ENCODE results near the gene CCDC9.

The CCDC9 gene

DNA sequence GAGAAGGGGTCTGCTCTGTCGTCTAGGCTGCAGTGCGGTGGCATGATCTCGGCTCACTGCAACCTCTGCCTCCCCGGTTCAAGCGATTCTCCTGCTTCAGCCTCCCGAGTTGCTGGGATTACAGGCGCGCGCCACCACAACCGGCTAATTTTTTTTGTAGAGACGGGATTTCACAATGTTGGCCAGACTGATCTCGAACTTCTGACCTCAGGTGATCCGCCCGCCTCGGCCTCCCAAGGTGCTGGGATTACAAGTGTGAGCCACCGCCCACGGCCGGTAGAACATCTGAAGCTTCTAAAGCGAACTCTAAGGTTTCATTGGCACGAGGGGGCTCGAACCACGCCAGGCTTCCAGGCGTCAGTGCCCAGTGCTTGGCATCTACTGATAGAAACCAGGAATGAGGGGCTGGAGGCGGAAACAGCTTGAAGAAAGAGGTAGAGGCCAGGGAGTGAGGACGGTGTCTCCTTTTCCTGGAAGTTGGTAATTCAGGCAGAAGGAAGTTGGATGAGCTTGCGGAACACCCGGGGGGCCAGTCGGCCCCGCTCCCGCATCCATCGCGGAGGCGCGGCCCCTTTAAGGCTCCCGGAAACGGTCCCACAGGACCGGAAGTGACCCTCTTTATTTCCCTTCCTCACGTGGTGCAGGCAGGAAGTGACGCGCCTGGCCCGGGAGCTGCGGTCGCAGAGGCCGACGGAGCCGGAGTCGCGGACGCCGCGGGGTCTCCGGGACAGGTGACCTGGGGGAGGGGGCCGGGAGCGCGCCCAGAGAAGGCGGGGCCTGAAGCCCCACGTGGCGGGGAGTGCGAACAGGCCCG lies at the start of gene CCDC9:
Gene CCDC9, plus strand, starts transcription at position 647 of the 814 bp plus-strand sequence. CDS start 1,876 bp downstream, outside the sequence.
- DNase-seq (ENCODE audit: insufficient read length, low spot score), result peak; percentile 94
- no peak for FAIRE-seq

- DNase-seq (ENCODE audit: insufficient read length, low spot score), result no peak
- FAIRE-seq, result no peak
Observed at GRCh38 chr19:47209319-47210179, 46.8 kb upstream of the CCDC9 start.

- FAIRE-seq (no peak), DNase-seq (ENCODE audit: insufficient read length, low spot score) (no peak)
Observed at GRCh38 chr19:47210180-47210490, 46.2 kb upstream of the CCDC9 start.

DNA sequence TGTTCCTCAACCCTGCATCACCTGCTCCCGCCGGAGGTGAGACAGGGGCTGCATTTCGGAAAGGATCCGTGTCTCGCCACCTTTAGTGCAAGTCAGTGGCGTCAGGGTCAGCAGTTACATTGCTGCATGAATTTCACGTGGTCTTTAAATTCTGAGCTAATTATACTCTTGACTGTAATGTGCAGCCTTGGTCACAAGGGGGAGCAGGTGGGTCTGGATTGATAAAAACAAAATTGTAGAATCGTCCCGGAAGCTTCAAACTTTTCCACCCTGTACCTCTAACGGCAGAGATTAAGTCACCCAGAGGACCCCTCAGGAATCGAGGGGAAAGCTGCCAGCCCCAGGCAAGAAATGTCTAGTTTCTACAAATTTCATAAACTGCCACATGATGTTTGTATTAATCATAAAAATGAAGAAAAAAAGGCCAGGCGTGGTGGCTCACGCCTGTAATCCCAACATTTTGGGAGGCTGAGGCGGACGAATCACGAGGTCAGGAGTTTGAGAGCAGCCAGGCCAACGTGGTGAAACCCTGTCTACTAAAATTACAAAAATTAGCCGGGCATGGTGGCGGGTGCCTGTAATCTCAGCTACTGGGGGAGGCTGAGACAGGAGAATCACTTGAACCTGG lies 45.5 kb upstream of the CCDC9 start:
- FAIRE-seq (peak; percentile 28), DNase-seq (ENCODE audit: insufficient read length, low spot score) (peak; percentile 68)

- no peak for FAIRE-seq
Observed at GRCh38 chr19:47215581-47215980, 40.7 kb upstream of the CCDC9 start.

GRCh38 chr19:47221080-47221841 lies 35.1 kb upstream of the CCDC9 start:
- FAIRE-seq, result no peak

More at GRCh38 chr19:47215581-47215980, 40.7 kb upstream of the CCDC9 start:
- DNase-seq (ENCODE audit: insufficient read length, low spot score), result no peak

GRCh38 chr19:47221890-47222289 lies 34.4 kb upstream of the CCDC9 start:
- DNase-seq (ENCODE audit: insufficient read length, low spot score) (no peak), FAIRE-seq (no peak)

More at GRCh38 chr19:47221080-47221841, 35.1 kb upstream of the CCDC9 start:
- no peak for DNase-seq (ENCODE audit: insufficient read length, low spot score)

GRCh38 chr19:47225746-47226425 lies 30.4 kb upstream of the CCDC9 start:
- FAIRE-seq, result peak; percentile 64
- DNase-seq (ENCODE audit: insufficient read length, low spot score), result peak; percentile 83

DNA sequence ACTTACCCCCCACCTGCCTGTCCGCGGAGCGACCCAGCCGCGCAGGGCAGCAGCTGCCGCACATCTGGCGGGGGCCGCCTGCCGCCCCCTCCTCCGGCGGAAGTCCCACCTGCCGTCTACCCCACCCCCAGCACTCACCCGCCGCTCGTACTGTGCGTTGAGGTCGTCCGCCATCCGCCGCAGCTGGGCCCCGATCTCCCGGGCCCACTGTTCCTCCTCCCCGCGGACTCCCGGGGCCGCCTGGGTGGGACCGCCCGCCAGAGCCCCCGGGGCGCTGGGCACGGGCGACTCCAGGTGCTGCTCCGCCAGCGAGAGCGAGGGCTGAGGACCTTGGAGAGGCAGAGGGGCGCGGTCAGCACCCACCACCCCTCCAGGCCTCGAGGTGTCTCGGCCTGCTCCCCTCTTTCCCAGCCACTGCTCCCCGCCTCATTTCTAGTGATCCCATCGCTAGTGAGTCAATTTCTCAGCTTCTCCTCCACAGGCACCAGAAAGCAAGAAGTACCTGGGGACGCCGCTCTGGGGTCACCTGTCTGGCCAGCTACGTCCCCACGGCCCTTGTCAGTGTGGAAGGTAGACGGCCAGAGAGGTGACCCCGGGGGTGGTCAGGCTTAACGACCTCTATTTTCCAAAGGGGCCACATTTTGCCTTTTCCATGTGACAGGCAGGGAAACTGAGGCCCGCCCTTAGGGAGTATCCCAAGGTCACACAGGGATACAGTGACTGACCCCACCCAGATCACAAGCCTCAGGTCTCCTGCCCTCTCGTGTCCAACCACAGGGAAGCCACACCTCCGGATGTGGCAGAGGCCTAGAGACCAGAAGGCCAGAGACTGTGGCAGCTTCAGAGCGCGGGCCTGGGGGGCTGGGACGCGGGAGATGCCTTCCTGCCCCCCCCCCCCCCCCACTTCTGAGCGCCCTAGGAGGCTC lies 29.6 kb upstream of the CCDC9 start:
- DNase-seq (ENCODE audit: insufficient read length, low spot score) (peak; percentile 61), FAIRE-seq (no peak)

- DNase-seq (ENCODE audit: insufficient read length, low spot score), result peak; percentile 86
- FAIRE-seq, result peak; percentile 40
Observed at GRCh38 chr19:47227352-47228167, 28.8 kb upstream of the CCDC9 start.

- DNase-seq (ENCODE audit: insufficient read length, low spot score), result peak; percentile 64
- no peak for FAIRE-seq
Observed at GRCh38 chr19:47228168-47228936, 28.0 kb upstream of the CCDC9 start.

GRCh38 chr19:47228937-47229675 lies 27.2 kb upstream of the CCDC9 start:
- no peak for DNase-seq (ENCODE audit: insufficient read length, low spot score)
- FAIRE-seq, result peak; percentile 38

GRCh38 chr19:47229676-47230053 lies 26.7 kb upstream of the CCDC9 start:
- FAIRE-seq (no peak), DNase-seq (ENCODE audit: insufficient read length, low spot score) (no peak)

GRCh38 chr19:47230054-47230920 lies 26.0 kb upstream of the CCDC9 start:
- DNase-seq (ENCODE audit: insufficient read length, low spot score), result no peak

GRCh38 chr19:47230921-47231214 lies 25.5 kb upstream of the CCDC9 start, which contains the start of gene BBC3:
BBC3 (minus strand) TSS chr19:47231199; CDS start chr19:47228431, 2,768 bp downstream.
- no peak for DNase-seq (ENCODE audit: insufficient read length, low spot score)
- FAIRE-seq, result no peak

More at GRCh38 chr19:47230054-47230920, 26.0 kb upstream of the CCDC9 start:
- no peak for FAIRE-seq

Measured in HTR-8/SVneo (cell line).